KMS-11 (cell line): ENCODE data around the gene MCF2L.

Experiments used
- H2AFZ ChIP-seq: fragments of 200-600 bp; sonication (generic); 2 replicates; pipeline ENCODE4 v1.6.1; 2016; ENCODE audit warnings: antibody characterized with exemption, mixed run types, low read depth
- H3K27ac ChIP-seq: fragments of 200-600 bp; sonication (generic); 2 replicates; pipeline ENCODE4 v1.6.1; 2016; ENCODE audit warnings: mild to moderate bottlenecking, mixed run types
- H3K27me3 ChIP-seq: fragments of 200-600 bp; sonication (generic); 2 replicates; pipeline ENCODE4 v1.6.1; 2017; ENCODE audit warnings: mild to moderate bottlenecking, low read depth, mixed run types, moderate library complexity; ENCODE audit not compliant: insufficient read depth
- H3K36me3 ChIP-seq: fragments of 200-600 bp; sonication (generic); 2 replicates; pipeline ENCODE4 v1.6.1; 2017; ENCODE audit warnings: mild to moderate bottlenecking, mixed run types; ENCODE audit not compliant: insufficient read depth
- H3K4me1 ChIP-seq: fragments of 200-600 bp; sonication (generic); 2 replicates; pipeline ENCODE4 v1.6.1; 2016; ENCODE audit warnings: mild to moderate bottlenecking, low read depth, mixed run types; ENCODE audit not compliant: poor library complexity, severe bottlenecking
- H3K4me2 ChIP-seq: fragments of 200-600 bp; sonication (generic); 2 replicates; pipeline ENCODE4 v1.7.0; 2016; ENCODE audit warnings: mild to moderate bottlenecking, mixed run types
- H3K4me3 ChIP-seq: fragments of 200-600 bp; sonication (generic); IDR thresholded peaks from 2 replicates; pipeline ENCODE4 v1.6.1; 2017; ENCODE audit warnings: low read depth, low read length, mixed read lengths; ENCODE audit not compliant: insufficient read depth
- H3K79me2 ChIP-seq: fragments of 200-600 bp; sonication (generic); 2 replicates; pipeline ENCODE4 v1.6.1; 2016; ENCODE audit warnings: low read depth, mixed run types; ENCODE audit not compliant: insufficient read depth
- H3K9ac ChIP-seq: fragments of 200-600 bp; sonication (generic); 2 replicates; pipeline ENCODE4 v1.6.1; 2016; ENCODE audit warnings: mild to moderate bottlenecking, mixed run types
- H4K20me1 ChIP-seq: fragments of 200-600 bp; sonication (generic); 2 replicates; pipeline ENCODE4 v1.6.1; 2016; ENCODE audit warnings: mild to moderate bottlenecking, mixed run types; ENCODE audit not compliant: insufficient read depth
- TF ChIP-seq, protein P1 (sequence below): fragments of 200-600 bp; sonication (generic); conservative IDR thresholded peaks from 2 replicates; pipeline ENCODE4 v1.6.1; 2017; ENCODE audit warnings: low read depth, mild to moderate bottlenecking, antibody characterized with exemption, low read length, moderate library complexity, mixed read lengths

MCF2L gene

DNA sequence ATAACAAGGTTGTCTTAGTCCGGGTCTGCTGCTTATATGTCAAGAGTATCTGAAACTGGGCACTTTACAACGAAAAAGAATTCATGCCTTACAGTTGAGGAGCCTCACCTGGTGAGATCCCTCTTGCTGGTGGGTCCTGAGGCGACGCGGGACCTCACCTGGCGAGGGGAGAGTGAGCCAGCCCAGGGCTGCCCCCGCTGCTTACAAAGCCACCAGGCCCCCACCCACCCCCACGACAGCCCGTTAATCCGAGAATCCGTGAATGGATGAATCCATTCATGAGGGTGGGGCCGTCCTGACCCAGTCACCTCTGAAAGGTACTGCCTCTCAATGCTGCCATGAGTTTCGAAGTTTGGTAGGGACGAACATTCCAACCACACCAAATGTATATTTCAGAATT is 82.6 kb downstream of the MCF2L start:
- H4K20me1 ChIP-seq: no peaks in the 10 kb centered on the region
- TF ChIP-seq, protein P1, sequence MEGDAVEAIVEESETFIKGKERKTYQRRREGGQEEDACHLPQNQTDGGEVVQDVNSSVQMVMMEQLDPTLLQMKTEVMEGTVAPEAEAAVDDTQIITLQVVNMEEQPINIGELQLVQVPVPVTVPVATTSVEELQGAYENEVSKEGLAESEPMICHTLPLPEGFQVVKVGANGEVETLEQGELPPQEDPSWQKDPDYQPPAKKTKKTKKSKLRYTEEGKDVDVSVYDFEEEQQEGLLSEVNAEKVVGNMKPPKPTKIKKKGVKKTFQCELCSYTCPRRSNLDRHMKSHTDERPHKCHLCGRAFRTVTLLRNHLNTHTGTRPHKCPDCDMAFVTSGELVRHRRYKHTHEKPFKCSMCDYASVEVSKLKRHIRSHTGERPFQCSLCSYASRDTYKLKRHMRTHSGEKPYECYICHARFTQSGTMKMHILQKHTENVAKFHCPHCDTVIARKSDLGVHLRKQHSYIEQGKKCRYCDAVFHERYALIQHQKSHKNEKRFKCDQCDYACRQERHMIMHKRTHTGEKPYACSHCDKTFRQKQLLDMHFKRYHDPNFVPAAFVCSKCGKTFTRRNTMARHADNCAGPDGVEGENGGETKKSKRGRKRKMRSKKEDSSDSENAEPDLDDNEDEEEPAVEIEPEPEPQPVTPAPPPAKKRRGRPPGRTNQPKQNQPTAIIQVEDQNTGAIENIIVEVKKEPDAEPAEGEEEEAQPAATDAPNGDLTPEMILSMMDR: no peak
- no peak overlapping the region for H3K27ac ChIP-seq
- no peak overlapping the region for H3K4me2 ChIP-seq
- no peaks in the 10 kb centered on the region for H3K36me3 ChIP-seq
- H2AFZ ChIP-seq: no peak overlapping the region
- H3K4me1 ChIP-seq: no peaks in the 10 kb centered on the region
- H3K79me2 ChIP-seq: no peaks in the 10 kb centered on the region
- H3K9ac ChIP-seq: no peak overlapping the region
- no peak overlapping the region for H3K4me3 ChIP-seq
- H3K27me3 ChIP-seq: no peaks in the 10 kb centered on the region

DNA sequence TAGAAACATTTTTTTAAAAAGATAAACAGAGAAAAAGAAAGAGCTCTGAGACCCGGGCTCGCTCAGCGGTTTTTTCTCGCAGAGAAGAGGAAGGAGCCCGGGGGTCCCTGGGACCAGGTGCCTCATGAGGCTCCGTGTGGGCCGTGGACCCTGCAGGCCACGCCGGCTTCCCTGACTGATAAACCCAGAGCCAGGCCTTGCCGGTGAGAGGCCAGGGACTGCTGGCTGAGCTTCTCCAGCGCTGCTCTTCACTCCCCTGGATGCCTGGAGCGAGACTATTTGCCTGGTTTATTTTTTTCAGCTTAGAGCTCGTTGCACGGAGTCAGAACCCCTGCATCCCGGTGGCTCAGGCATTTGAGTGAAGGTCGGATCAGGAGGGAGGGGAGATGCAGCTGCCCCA is 83.2 kb downstream of the MCF2L start:
- Histone ChIP-seq H3K4me2 (no peak overlapping the region), H3K36me3 (no peaks in the 10 kb centered on the region), H3K4me1 (no peaks in the 10 kb centered on the region), H3K79me2 (no peaks in the 10 kb centered on the region), H3K27ac (no peak overlapping the region), H3K9ac (no peak overlapping the region), H3K27me3 (no peaks in the 10 kb centered on the region), H4K20me1 (no peaks in the 10 kb centered on the region), H2AFZ (no peak overlapping the region), H3K4me3 (no peak overlapping the region)
- TF ChIP-seq, protein P1: no peak

DNA sequence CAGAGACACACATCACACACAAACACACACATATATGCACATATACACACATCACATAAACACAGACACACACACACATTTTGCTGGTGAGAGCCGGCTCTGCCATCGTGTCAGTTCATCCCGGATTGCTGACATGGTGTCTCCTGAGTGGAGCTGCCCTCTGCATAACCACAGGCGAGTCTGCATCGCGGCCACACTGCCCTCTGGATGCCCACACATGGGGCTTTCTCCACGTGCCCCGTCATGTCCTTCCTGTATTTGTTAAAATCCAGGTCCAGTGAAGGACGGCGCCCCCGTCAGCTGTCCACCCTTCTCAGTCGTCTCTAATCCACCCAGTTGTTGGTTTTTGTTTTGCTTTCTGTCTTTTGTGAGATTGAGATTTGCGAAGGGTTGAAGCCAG is 84.0 kb downstream of the MCF2L start:
- no peaks in the 10 kb centered on the region for H3K27me3 ChIP-seq
- no peak overlapping the region for H2AFZ ChIP-seq
- no peaks in the 10 kb centered on the region for H4K20me1 ChIP-seq
- no peak overlapping the region for H3K27ac ChIP-seq
- no peak overlapping the region for H3K9ac ChIP-seq
- no peaks in the 10 kb centered on the region for H3K36me3 ChIP-seq
- H3K4me2 ChIP-seq: no peak overlapping the region
- TF ChIP-seq, protein P1: no peak
- no peaks in the 10 kb centered on the region for H3K79me2 ChIP-seq
- no peaks in the 10 kb centered on the region for H3K4me1 ChIP-seq
- no peak overlapping the region for H3K4me3 ChIP-seq

DNA sequence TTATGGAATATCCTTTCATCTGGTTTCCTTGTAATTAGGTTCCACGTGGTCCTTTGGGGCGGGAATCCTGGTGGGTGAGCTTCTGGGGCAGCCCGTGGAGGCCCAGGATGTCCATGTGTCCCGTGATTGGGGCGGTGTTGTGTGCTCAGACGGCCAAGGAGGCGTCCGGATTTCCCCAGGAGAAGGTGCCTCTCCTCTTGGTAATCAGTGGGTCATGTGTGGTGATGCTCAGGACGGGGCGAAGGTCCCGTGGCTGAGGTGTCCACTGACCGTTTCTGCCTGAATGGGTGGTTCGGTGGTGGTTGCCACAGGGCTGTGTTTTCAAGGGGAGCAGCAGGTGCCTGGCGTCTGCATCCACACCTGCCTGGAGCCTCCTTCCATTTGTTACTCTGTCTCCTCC is 84.4 kb downstream of the MCF2L start:
- Histone ChIP-seq H3K79me2 (no peaks in the 10 kb centered on the region), H3K9ac (no peak overlapping the region), H4K20me1 (no peaks in the 10 kb centered on the region), H3K27ac (no peak overlapping the region), H3K4me3 (no peak overlapping the region), H3K27me3 (no peaks in the 10 kb centered on the region), H3K4me1 (no peaks in the 10 kb centered on the region), H3K36me3 (no peaks in the 10 kb centered on the region), H3K4me2 (no peak overlapping the region), H2AFZ (no peak overlapping the region)
- TF ChIP-seq, protein P1: no peak
